CD4-positive, alpha-beta T cell treated with Interleukin-4 for 4 hours (primary cell): ENCODE results near the gene C17orf100.

ENCODE experiments used
- DNase-seq: peaks from one replicate; pipeline ENCODE4 v3.0.0-alpha.2; 2020

Gene C17orf100

GRCh38 chr17:6696906-6697305 is 45.3 kb downstream of the C17orf100 start:
- DNase-seq: no peak

- DNase-seq: no peak
These were observed 46.4 kb downstream of the C17orf100 start for GRCh38 chr17:6698004-6698403.

GRCh38 chr17:6699997-6700947 is 48.7 kb downstream of the C17orf100 start:
- DNase-seq: no peak

- no peak for DNase-seq
These were observed 49.4 kb downstream of the C17orf100 start for GRCh38 chr17:6700948-6701307.

- no peak for DNase-seq
These were observed 50.2 kb downstream of the C17orf100 start for GRCh38 chr17:6701719-6702118.

- DNase-seq: no peak
These were observed 51.1 kb downstream of the C17orf100 start for GRCh38 chr17:6702567-6703215.
